CD14-positive monocyte (primary cell): Measurements from ENCODE around the gene SLC4A5. TPM values are rescaled to one million over a fixed set of nuclear protein-coding genes. Genes with fewer than 3 reads are reported as not detected.

Source experiments
- DNase-seq, 3 donors: peaks; one replicate each; pipeline ENCODE4 v3.0.0-alpha.2; 2011 to 2022
- H2AFZ ChIP-seq: 2 replicates; pipeline ENCODE4 v1.6.0; 2012; ENCODE audit warnings: mild to moderate bottlenecking, low read depth, low read length, inconsistent platforms; ENCODE audit not compliant: insufficient read depth, poor library complexity, severe bottlenecking
- H3K27ac ChIP-seq, 2 donors: 1 replicate in 1 of 2; 2 replicates in 1 of 2; pipeline ENCODE4 v1.5.1; 2012 to 2013; ENCODE audit warnings: low read length in 2 of 2, control low read depth in 1 of 2, inconsistent platforms in 1 of 2, low read depth in 1 of 2, mild to moderate bottlenecking in 1 of 2
- H3K27me3 ChIP-seq, 2 donors: one replicate each; pipeline versions ENCODE4 v1.6.0 to v1.6.1; 2011 to 2013; ENCODE audit warnings: low read length in 2 of 2; ENCODE audit not compliant: control insufficient read depth in 2 of 2, insufficient read depth in 2 of 2
- H3K36me3 ChIP-seq, 2 donors: replicated peaks in 1 of 2; 1 replicate in 1 of 2; 2 replicates in 1 of 2; pipeline versions ENCODE4 v1.5.1 to v1.6.1; 2012 to 2013; ENCODE audit warnings: low read length in 2 of 2, control low read depth in 1 of 2, inconsistent platforms in 1 of 2, mild to moderate bottlenecking in 1 of 2; ENCODE audit not compliant: insufficient read depth in 2 of 2, control insufficient read depth in 1 of 2
- H3K4me1 ChIP-seq, 2 donors: 1 replicate in 1 of 2; 2 replicates in 1 of 2; pipeline versions ENCODE4 v1.5.1 to v1.6.1; 2012 to 2013; ENCODE audit warnings: low read length in 2 of 2, control low read depth in 1 of 2, inconsistent platforms in 1 of 2, mild to moderate bottlenecking in 1 of 2, moderate library complexity in 1 of 2; ENCODE audit not compliant: insufficient read depth in 2 of 2, control insufficient read depth in 1 of 2
- H3K4me2 ChIP-seq: replicated peaks from 2 replicates; pipeline ENCODE3; 2012; ENCODE audit warnings: low read length, moderate library complexity, mild to moderate bottlenecking; ENCODE audit not compliant: poor library complexity, severe bottlenecking; ENCODE audit errors: extremely low read depth
- H3K4me3 ChIP-seq, 3 experiments: fragments of 200-600 bp in 1 of 3; sonication (generic) in 1 of 3; replicated peaks in 1 of 3; 1 replicate in 2 of 3; 2 replicates in 1 of 3; pipeline ENCODE4 v1.5.1; 2011 to 2013; ENCODE audit warnings: low read length in 3 of 3, mild to moderate bottlenecking in 3 of 3, control low read depth in 2 of 3, low read depth in 2 of 3, inconsistent platforms in 1 of 3, moderate library complexity in 1 of 3
- H3K79me2 ChIP-seq: 2 replicates; pipeline ENCODE4 v1.6.0; 2012; ENCODE audit warnings: mild to moderate bottlenecking, control low read depth, inconsistent platforms, low read length, moderate library complexity; ENCODE audit not compliant: insufficient read depth
- H3K9ac ChIP-seq: 2 replicates; pipeline ENCODE4 v1.6.0; 2017; ENCODE audit warnings: low read length, mild to moderate bottlenecking; ENCODE audit not compliant: insufficient read depth, poor library complexity, severe bottlenecking
- H3K9me3 ChIP-seq, 2 donors: replicated peaks in 1 of 2; 1 replicate in 1 of 2; 2 replicates in 1 of 2; pipeline versions ENCODE4 v1.5.1 to v1.6.1; 2012 to 2013; ENCODE audit warnings: low read length in 2 of 2, control low read depth in 1 of 2; ENCODE audit not compliant: control insufficient read depth in 1 of 2, insufficient read depth in 1 of 2
- H4K20me1 ChIP-seq: 2 replicates; pipeline ENCODE4 v1.6.0; 2012; ENCODE audit warnings: mild to moderate bottlenecking, low read length, control low read depth, moderate library complexity; ENCODE audit not compliant: insufficient read depth
- H3K27ac Mint-ChIP-seq, 7 donors: one replicate each; pipeline ENCODE4 v1.8.0; 2020; ENCODE audit warnings: mild to moderate bottlenecking in 7 of 7, mixed read lengths in 7 of 7, moderate library complexity in 6 of 7, inconsistent platforms in 2 of 7
- H3K27me3 Mint-ChIP-seq, 3 donors: one replicate each; pipeline ENCODE4 v1.8.0; 2021 to 2022; ENCODE audit warnings: low read depth in 3 of 3, mild to moderate bottlenecking in 3 of 3, mixed read lengths in 3 of 3, moderate library complexity in 3 of 3, inconsistent platforms in 1 of 3
- H3K36me3 Mint-ChIP-seq, 2 donors: one replicate each; pipeline ENCODE4 v1.8.0; 2020; ENCODE audit warnings: mixed read lengths in 2 of 2, inconsistent platforms in 1 of 2, mild to moderate bottlenecking in 1 of 2
- H3K4me1 Mint-ChIP-seq: one replicate; pipeline ENCODE4 v1.8.0; 2020; ENCODE audit warnings: mild to moderate bottlenecking, mixed read lengths
- H3K4me3 Mint-ChIP-seq, 2 donors: one replicate each; pipeline ENCODE4 v1.8.0; 2020; ENCODE audit warnings: mild to moderate bottlenecking in 2 of 2, mixed read lengths in 2 of 2, moderate library complexity in 1 of 2
- H3K9me3 Mint-ChIP-seq, 7 donors: one replicate each; pipeline ENCODE4 v1.8.0; 2020 to 2022; ENCODE audit warnings: mixed read lengths in 7 of 7, mild to moderate bottlenecking in 6 of 7, moderate library complexity in 6 of 7, inconsistent platforms in 2 of 7
- CTCF ChIP-seq: fragments of 200-600 bp; IDR thresholded peaks from one replicate; pipeline ENCODE4 v1.8.0; 2022; ENCODE audit warnings: antibody characterized with exemption, mild to moderate bottlenecking
- WGBS: methylation state at CpG from one replicate; pipeline ENCODE4 v1.1.5; 2013; ENCODE audit warnings: missing lambda C conversion rate; ENCODE audit not compliant: insufficient coverage; 5-methylcytosine and 5-hydroxymethylcytosine counted together
- intact Hi-C, 2 donors: fragments of 100-400 bp; cut with micrococcal nuclease; formaldehyde crosslinking; loops; one replicate each; pipeline versions ENCODE4 v1.15.0 to v1.15.1; 2023
- polyA plus RNA-seq, 3 donors: library from polyadenylated mRNA; depleted of rRNA in 1 of 3; unstranded in 2 of 3; stranded (reverse) in 1 of 3; fragments of 300-500 nt in 2 of 3; fragments of >200 nt in 1 of 3; fragmentation: Illumina TruSeq in 2 of 3; gene quantifications; 1 replicate in 2 of 3; 2 replicates in 1 of 3; pipeline ENCODE4 v1.2.3, GENCODE V29; 2012 to 2021

SLC4A5 gene
- polyA plus RNA-seq, 3 donors: 0.10 to 1.1 TPM; not detected in 1

- H3K4me1 Mint-ChIP-seq: no peaks in the 10 kb centered on the region
- H3K4me3 Mint-ChIP-seq: no peak overlapping the region
- no peak for TF ChIP-seq CTCF
- no peak overlapping the region for H3K27ac Mint-ChIP-seq
- Histone ChIP-seq H3K4me1 (no peaks in the 10 kb centered on the region), H3K4me2 (no peak overlapping the region), H3K36me3 (no peaks in the 10 kb centered on the region), H4K20me1 (no peaks in the 10 kb centered on the region), H3K27me3 (no peaks in the 10 kb centered on the region), H2AFZ (no peak overlapping the region), H3K9ac (no peak overlapping the region), H3K4me3 (no peak overlapping the region), H3K27ac (no peak overlapping the region), H3K9me3 (no peaks in the 10 kb centered on the region), H3K79me2 (no peaks in the 10 kb centered on the region)
- intact Hi-C loops: no loop called here
- 93% methylated on average over 3 of the region's 6 CpGs for WGBS
- no peaks in the 10 kb centered on the region for H3K36me3 Mint-ChIP-seq
- peaks cover 0 to 7% (median 2%) of the 10 kb centered on the region in 3 donors for H3K27me3 Mint-ChIP-seq
- DNase-seq: no peak
- peaks cover 0 to 2% (median 0%) of the 10 kb centered on the region in 7 donors for H3K9me3 Mint-ChIP-seq
Measured at GRCh38 chr2:74286725-74287124, 56.5 kb downstream of the SLC4A5 start.

- H3K27ac Mint-ChIP-seq: no peak overlapping the region
- WGBS: 92% methylated on average over 4 of the region's 10 CpGs
Measured at GRCh38 chr2:74281141-74281975, 61.9 kb downstream of the SLC4A5 start.

More at GRCh38 chr2:74281141-74281975, 61.9 kb downstream of the SLC4A5 start:
- H3K27me3 Mint-ChIP-seq: peaks cover 0 to 12% (median 2%) of the 10 kb centered on the region in 3 donors
- H2AFZ ChIP-seq: no peak overlapping the region
- no peak overlapping the region for H3K4me3 ChIP-seq
- no peaks in the 10 kb centered on the region for H4K20me1 ChIP-seq
- H3K27me3 ChIP-seq: no peaks in the 10 kb centered on the region
- no peak overlapping the region for H3K4me2 ChIP-seq
- intact Hi-C loops: no loop called here
- no peaks in the 10 kb centered on the region for H3K4me1 Mint-ChIP-seq
- no peak for DNase-seq
- H3K9me3 Mint-ChIP-seq: peaks cover 0 to 2% (median 0%) of the 10 kb centered on the region in 7 donors
- H3K36me3 ChIP-seq: no peaks in the 10 kb centered on the region
- H3K79me2 ChIP-seq: no peaks in the 10 kb centered on the region
- TF ChIP-seq CTCF: no peak
- no peaks in the 10 kb centered on the region for H3K4me1 ChIP-seq
- no peak overlapping the region for H3K9ac ChIP-seq
- no peaks in the 10 kb centered on the region for H3K9me3 ChIP-seq
- H3K4me3 Mint-ChIP-seq: no peak overlapping the region
- no peak overlapping the region for H3K27ac ChIP-seq
- H3K36me3 Mint-ChIP-seq: no peaks in the 10 kb centered on the region
